Measurements from ENCODE around the gene RAP1B.

RAP1B gene

GRCh38 chr12:68610370-68611093 is at the start of gene RAP1B:
Gene RAP1B, plus strand, starts transcription at chr12:68610899. Its CDS starts 37,826 bp downstream, at chr12:68648725.
- DNase-seq (ENCODE audit: low read depth): peak; percentile 65

- no peak for DNase-seq (ENCODE audit: low read depth)
Measured at GRCh38 chr12:68561830-68562229, 48.9 kb upstream of the RAP1B start.

- no peak for DNase-seq (ENCODE audit: low read depth)
Measured at GRCh38 chr12:68564166-68564565, 46.5 kb upstream of the RAP1B start.

- DNase-seq (ENCODE audit: low read depth): peak; percentile 76
Measured at GRCh38 chr12:68565391-68565903, 45.3 kb upstream of the RAP1B start.

GRCh38 chr12:68568922-68569569 is 41.7 kb upstream of the RAP1B start:
- no peak for DNase-seq (ENCODE audit: low read depth)

GRCh38 chr12:68572661-68573060 is 38.0 kb upstream of the RAP1B start:
- no peak for DNase-seq (ENCODE audit: low read depth)

GRCh38 chr12:68573406-68573805 is 37.3 kb upstream of the RAP1B start:
- DNase-seq (ENCODE audit: low read depth): no peak

GRCh38 chr12:68577949-68578348 is 32.8 kb upstream of the RAP1B start:
- no peak for DNase-seq (ENCODE audit: low read depth)

GRCh38 chr12:68578765-68579164 is 31.9 kb upstream of the RAP1B start:
- DNase-seq (ENCODE audit: low read depth): no peak

GRCh38 chr12:68579254-68579653 is 31.4 kb upstream of the RAP1B start:
- no peak for DNase-seq (ENCODE audit: low read depth)

GRCh38 chr12:68580911-68581310 is 29.8 kb upstream of the RAP1B start:
- no peak for DNase-seq (ENCODE audit: low read depth)

GRCh38 chr12:68581926-68582325 is 28.8 kb upstream of the RAP1B start:
- no peak for DNase-seq (ENCODE audit: low read depth)

GRCh38 chr12:68585966-68586365 is 24.7 kb upstream of the RAP1B start:
- no peak for DNase-seq (ENCODE audit: low read depth)

- no peak for DNase-seq (ENCODE audit: low read depth)
Measured at GRCh38 chr12:68587448-68587873, 23.2 kb upstream of the RAP1B start.

- DNase-seq (ENCODE audit: low read depth): no peak
Measured at GRCh38 chr12:68589194-68589593, 21.5 kb upstream of the RAP1B start.

GRCh38 chr12:68591734-68592418 is 18.8 kb upstream of the RAP1B start:
- no peak for DNase-seq (ENCODE audit: low read depth)

GRCh38 chr12:68595241-68595640 is 15.5 kb upstream of the RAP1B start:
- DNase-seq (ENCODE audit: low read depth): no peak

- no peak for DNase-seq (ENCODE audit: low read depth)
Measured at GRCh38 chr12:68601767-68602166, 8.9 kb upstream of the RAP1B start.

GRCh38 chr12:68602720-68603119 is 8.0 kb upstream of the RAP1B start:
- DNase-seq (ENCODE audit: low read depth): no peak

- no peak for DNase-seq (ENCODE audit: low read depth)
Measured at GRCh38 chr12:68608191-68608590, 2.5 kb upstream of the RAP1B start.

GRCh38 chr12:68609998-68610369 is 715 bp upstream of the RAP1B start:
- no peak for DNase-seq (ENCODE audit: low read depth)

GRCh38 chr12:68611094-68611805 is 551 bp downstream of the RAP1B start:
- peak; percentile 26 for DNase-seq (ENCODE audit: low read depth)

All from HS-27A (cell line).